Measurements from ENCODE around the gene PCDHGA10. TPM values are rescaled to one million over a fixed set of nuclear protein-coding genes. Genes with fewer than 3 reads are reported as not detected.

PCDHGA10 gene
- total RNA-seq, 1 experiment from 2014 or later = 0.02 TPM

Other genes starting within 250 kb of the PCDHGA10 start
- gene PCDHB7, start 240.3 kb upstream of the PCDHGA10 start, total RNA-seq (2022; extraction: Qiagen RNA extraction) = 0.03 TPM in 1 of 5 replicates, not detected in the others
- 0.29 to 0.41 TPM (median 0.32 TPM) in 5 replicates for gene PCDHB8, start 235.2 kb upstream of the PCDHGA10 start, total RNA-seq (2022; extraction: Qiagen RNA extraction)
- 0.06 to 0.10 TPM (median 0.06 TPM) in 5 replicates for gene PCDHB16, start 230.6 kb upstream of the PCDHGA10 start, total RNA-seq (2022; extraction: Qiagen RNA extraction)
- gene PCDHB9, start 225.8 kb upstream of the PCDHGA10 start, total RNA-seq (2022; extraction: Qiagen RNA extraction) = 0.02 to 0.09 TPM (median 0.06 TPM) in 4 of 5 replicates, not detected in the other
- gene PCDHB10, start 220.6 kb upstream of the PCDHGA10 start, total RNA-seq (2022; extraction: Qiagen RNA extraction) = 0.02 to 0.03 TPM in 2 of 5 replicates, not detected in the others
- 0.05 to 0.11 TPM (median 0.07 TPM) in 5 replicates for gene PCDHB11, start 213.4 kb upstream of the PCDHGA10 start, total RNA-seq (2022; extraction: Qiagen RNA extraction)
- 0.03 to 0.04 TPM in 2 of 5 replicates, not detected in the others for gene PCDHB12, start 204.3 kb upstream of the PCDHGA10 start, total RNA-seq (2022; extraction: Qiagen RNA extraction)
- gene PCDHB13, start 199.1 kb upstream of the PCDHGA10 start, total RNA-seq (2022; extraction: Qiagen RNA extraction) = 0.03 to 0.10 TPM (median 0.05 TPM) in 5 replicates
- gene PCDHB14, start 189.6 kb upstream of the PCDHGA10 start, total RNA-seq (2022; extraction: Qiagen RNA extraction) = 0.05 to 0.16 TPM (median 0.07 TPM) in 5 replicates
- gene PCDHB15, start 167.6 kb upstream of the PCDHGA10 start, total RNA-seq (2022; extraction: Qiagen RNA extraction) = 0.02 to 0.07 TPM (median 0.06 TPM) in 3 of 5 replicates, not detected in the others
- 0.05 TPM in 1 of 5 replicates, not detected in the others for gene SLC25A2, start 108.9 kb upstream of the PCDHGA10 start, total RNA-seq (2022; extraction: Qiagen RNA extraction)
- 61.5 to 85.8 TPM (median 70.6 TPM) in 5 replicates for gene TAF7, start 92.2 kb upstream of the PCDHGA10 start, total RNA-seq (2022; extraction: Qiagen RNA extraction)
- gene PCDHGA1, start 82.5 kb upstream of the PCDHGA10 start, total RNA-seq (2022; extraction: Qiagen RNA extraction) = 0.30 to 0.39 TPM (median 0.37 TPM) in 5 replicates
- 0.55 to 0.78 TPM (median 0.63 TPM) in 5 replicates for gene PCDHGA2, start 74.2 kb upstream of the PCDHGA10 start, total RNA-seq (2022; extraction: Qiagen RNA extraction)
- gene PCDHGA3, start 69.2 kb upstream of the PCDHGA10 start, total RNA-seq (2022; extraction: Qiagen RNA extraction) = 0.04 to 0.07 TPM in 2 of 5 replicates, not detected in the others
- 1.3 to 2.0 TPM (median 1.8 TPM) in 5 replicates for gene PCDHGB1, start 62.9 kb upstream of the PCDHGA10 start, total RNA-seq (2022; extraction: Qiagen RNA extraction)
- 0.07 to 0.17 TPM (median 0.16 TPM) in 5 replicates for gene PCDHGA4, start 58.0 kb upstream of the PCDHGA10 start, total RNA-seq (2022; extraction: Qiagen RNA extraction)
- gene PCDHGB2, start 53.0 kb upstream of the PCDHGA10 start, total RNA-seq (2022; extraction: Qiagen RNA extraction) = 0.06 to 0.12 TPM (median 0.08 TPM) in 5 replicates
- gene PCDHGA5, start 48.8 kb upstream of the PCDHGA10 start, total RNA-seq (2022; extraction: Qiagen RNA extraction) = 0.07 to 0.24 TPM (median 0.15 TPM) in 5 replicates
- gene PCDHGB3, start 42.7 kb upstream of the PCDHGA10 start, total RNA-seq (2022; extraction: Qiagen RNA extraction) = 0.17 to 0.33 TPM (median 0.24 TPM) in 5 replicates
- gene PCDHGA6, start 39.1 kb upstream of the PCDHGA10 start, total RNA-seq (2022; extraction: Qiagen RNA extraction) = 0.13 to 0.27 TPM (median 0.22 TPM) in 5 replicates
- gene PCDHGA7, start 30.2 kb upstream of the PCDHGA10 start, total RNA-seq (2022; extraction: Qiagen RNA extraction) = 0.82 to 1.0 TPM (median 0.97 TPM) in 5 replicates
- 0.70 to 1.0 TPM (median 0.98 TPM) in 5 replicates for gene PCDHGB4, start 25.3 kb upstream of the PCDHGA10 start, total RNA-seq (2022; extraction: Qiagen RNA extraction)
- 0.02 to 0.08 TPM (median 0.03 TPM) in 5 replicates for gene PCDHGA8, start 20.4 kb upstream of the PCDHGA10 start, total RNA-seq (2022; extraction: Qiagen RNA extraction)
- 2.1 to 2.6 TPM (median 2.4 TPM) in 5 replicates for gene PCDHGB5, start 15.0 kb upstream of the PCDHGA10 start, total RNA-seq (2022; extraction: Qiagen RNA extraction)
- 0.02 to 0.09 TPM (median 0.05 TPM) in 4 of 5 replicates, not detected in the other for gene PCDHGA9, start 10.2 kb upstream of the PCDHGA10 start, total RNA-seq (2022; extraction: Qiagen RNA extraction)
- gene PCDHGB6, start 5.0 kb upstream of the PCDHGA10 start, total RNA-seq (2022; extraction: Qiagen RNA extraction) = 0.03 to 0.14 TPM (median 0.09 TPM) in 5 replicates
- gene PCDHGB7, start 4.7 kb downstream of the PCDHGA10 start, total RNA-seq (2022; extraction: Qiagen RNA extraction) = 0.03 to 0.08 TPM (median 0.06 TPM) in 4 of 5 replicates, not detected in the other
- 0.02 to 0.03 TPM (median 0.02 TPM) in 4 of 5 replicates, not detected in the other for gene PCDHGA11, start 8.1 kb downstream of the PCDHGA10 start, total RNA-seq (2022; extraction: Qiagen RNA extraction)
- gene PCDHGA12, start 17.5 kb downstream of the PCDHGA10 start, total RNA-seq (2022; extraction: Qiagen RNA extraction) = 0.02 to 0.03 TPM in 2 of 5 replicates, not detected in the others
- gene PCDHGC3, start 63.0 kb downstream of the PCDHGA10 start, total RNA-seq (2022; extraction: Qiagen RNA extraction) = 5.0 to 6.7 TPM (median 5.6 TPM) in 5 replicates
- 0.01 to 0.05 TPM (median 0.03 TPM) in 3 of 5 replicates, not detected in the others for gene PCDHGC4, start 72.0 kb downstream of the PCDHGA10 start, total RNA-seq (2022; extraction: Qiagen RNA extraction)
- 0.02 to 0.03 TPM (median 0.03 TPM) in 3 of 5 replicates, not detected in the others for gene PCDHGC5, start 76.1 kb downstream of the PCDHGA10 start, total RNA-seq (2022; extraction: Qiagen RNA extraction)
- gene DIAPH1, start 206.0 kb downstream of the PCDHGA10 start, total RNA-seq (2022; extraction: Qiagen RNA extraction) = 98.1 to 105 TPM (median 101 TPM) in 5 replicates
- 46.2 to 54.2 TPM (median 48.7 TPM) in 5 replicates for gene HDAC3, start 223.9 kb downstream of the PCDHGA10 start, total RNA-seq (2022; extraction: Qiagen RNA extraction)
- 2.9 to 5.2 TPM (median 4.9 TPM) in 5 replicates for gene RELL2, start 224.0 kb downstream of the PCDHGA10 start, total RNA-seq (2022; extraction: Qiagen RNA extraction)
- gene FCHSD1, start 238.4 kb downstream of the PCDHGA10 start, total RNA-seq (2022; extraction: Qiagen RNA extraction) = 6.9 to 13.2 TPM (median 10.0 TPM) in 5 replicates